Endometrium (tissue), 2 donors: ENCODE measurements around the gene HOXB9.

Experiments
- FAIRE-seq: peaks from 2 replicates; lab custom pipeline; 2012; peaks lifted over from hg19 to GRCh38; lab: Jason Lieb, UNC
- donor health status: control.
- donor health status: control.

The HOXB9 gene

GRCh38 chr17:48639136-48639535 lies 13.0 kb upstream of the HOXB9 start:
- no peak for FAIRE-seq

- no peak for FAIRE-seq
These were observed 11.4 kb upstream of the HOXB9 start for GRCh38 chr17:48637323-48638260.

- FAIRE-seq = no peak
These were observed 10.2 kb upstream of the HOXB9 start for GRCh38 chr17:48636177-48637018.

- no peak for FAIRE-seq
These were observed 8.5 kb upstream of the HOXB9 start for GRCh38 chr17:48634493-48635208.

GRCh38 chr17:48633266-48633677 lies 7.1 kb upstream of the HOXB9 start:
- no peak for FAIRE-seq

GRCh38 chr17:48632579-48633265 lies 6.6 kb upstream of the HOXB9 start:
- FAIRE-seq = no peak

- no peak for FAIRE-seq
These were observed 5.8 kb upstream of the HOXB9 start for GRCh38 chr17:48631693-48632578.

- FAIRE-seq = no peak
These were observed 5.0 kb upstream of the HOXB9 start for GRCh38 chr17:48630925-48631692.

GRCh38 chr17:48630009-48630924 lies 4.1 kb upstream of the HOXB9 start:
- no peak for FAIRE-seq

GRCh38 chr17:48629411-48629759 lies 3.2 kb upstream of the HOXB9 start:
- FAIRE-seq = no peak

GRCh38 chr17:48628649-48629410 lies 2.7 kb upstream of the HOXB9 start:
- FAIRE-seq = no peak

- FAIRE-seq = no peak
These were observed 1.7 kb upstream of the HOXB9 start for GRCh38 chr17:48627623-48628521.

- no peak for FAIRE-seq
These were observed 1.0 kb upstream of the HOXB9 start for GRCh38 chr17:48627118-48627597.

GRCh38 chr17:48625495-48626244 lies 488 bp downstream of the HOXB9 start:
- FAIRE-seq = no peak

GRCh38 chr17:48624544-48625494 lies 1.3 kb downstream of the HOXB9 start:
- FAIRE-seq = no peak
